OCI-LY1 (cell line): ENCODE measurements around the gene NEGR1.

Experiments used
- CTCF ChIP-seq: fragments of 200-600 bp; sonication (generic), shearing (Covaris generic); IDR thresholded peaks from 2 replicates; pipeline ENCODE4 v1.5.1; 2017; ENCODE audit warnings: mild to moderate bottlenecking, antibody characterized with exemption, low read length, moderate library complexity, mixed read lengths
- EZH2 ChIP-seq: fragments of 200-600 bp; sonication (generic), shearing (Covaris generic); IDR thresholded peaks from 2 replicates; pipeline ENCODE4 v1.8.0; 2017; ENCODE audit warnings: borderline replicate concordance, mixed run types, mild to moderate bottlenecking, antibody characterized with exemption, low read length, moderate library complexity, mixed read lengths

DNA sequence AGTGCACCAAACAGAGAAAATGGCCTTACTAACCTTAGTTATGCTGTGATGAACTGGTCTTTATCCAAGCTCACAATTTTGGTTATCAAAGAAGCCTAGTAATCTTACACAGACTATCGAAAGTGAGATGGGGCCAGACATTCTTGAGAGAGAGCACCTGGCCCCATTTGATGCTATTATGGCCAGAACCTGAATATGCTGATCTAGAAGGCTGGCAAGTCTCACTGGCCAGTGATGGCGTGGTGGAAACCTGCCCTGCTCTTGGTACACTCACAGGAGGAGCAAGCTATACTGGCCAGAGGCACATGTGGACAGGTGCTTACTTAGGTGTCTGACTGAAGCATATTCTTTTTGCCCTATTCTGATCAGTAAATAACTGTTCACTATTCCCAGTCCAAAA is 843.7 kb downstream of the NEGR1 start:
- TF ChIP-seq CTCF: no peak
- TF ChIP-seq EZH2: no peak
